DMS114 treated with DMSO at 0.1 percent for 48 hours (cell line): Measurements from ENCODE around the gene CPED1.
"Not testable (repeated sequence)": the region's sequence is repeated elsewhere in the genome, so short reads cannot be mapped to it uniquely, and the experiment has no call there.

Experiments used
- DNase-seq: peaks from one replicate; lab custom pipeline; 2025; ENCODE audit not compliant: unreplicated experiment; lab: John Stamatoyannopoulos, UW

CPED1 gene

DNA sequence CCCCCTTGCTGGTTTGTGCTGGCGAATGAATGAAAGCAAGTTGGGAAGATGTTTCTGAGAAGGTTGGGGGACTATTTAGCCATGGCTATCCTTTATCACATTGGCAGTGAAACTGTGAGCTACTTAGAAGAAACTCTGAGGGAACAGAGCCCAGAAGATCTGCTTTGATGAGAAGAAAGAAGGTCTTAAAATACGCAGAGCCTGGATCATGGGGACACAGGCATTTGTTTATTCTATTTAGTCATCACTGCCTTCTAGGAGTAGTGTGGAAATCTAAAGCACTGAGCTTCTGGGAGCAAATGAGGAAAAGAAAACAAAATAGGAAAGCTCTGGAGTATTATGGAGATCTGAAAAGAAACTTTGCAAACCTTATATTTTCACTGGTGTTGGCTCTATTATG lies 28.5 kb downstream of the CPED1 start:
- no peak for DNase-seq

DNA sequence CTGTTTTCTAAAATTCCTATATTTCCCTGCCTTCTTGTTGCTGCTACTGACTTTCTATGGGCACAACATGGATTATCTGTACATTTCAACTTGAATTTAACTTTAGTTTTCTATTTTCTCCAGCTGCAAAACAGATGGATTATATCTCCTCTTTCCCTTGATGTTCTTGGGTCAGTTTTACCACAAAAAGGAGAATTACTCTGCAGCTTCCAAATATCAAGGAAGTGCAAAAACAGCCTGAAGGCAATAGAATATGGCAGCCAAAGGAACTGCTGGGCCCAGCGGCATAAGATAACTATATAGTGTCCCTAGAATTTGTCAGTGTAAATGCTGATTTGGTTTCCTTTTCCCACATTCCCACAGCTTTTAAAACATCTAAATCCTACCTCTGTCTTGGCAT lies 29.1 kb downstream of the CPED1 start:
- DNase-seq: no peak

DNA sequence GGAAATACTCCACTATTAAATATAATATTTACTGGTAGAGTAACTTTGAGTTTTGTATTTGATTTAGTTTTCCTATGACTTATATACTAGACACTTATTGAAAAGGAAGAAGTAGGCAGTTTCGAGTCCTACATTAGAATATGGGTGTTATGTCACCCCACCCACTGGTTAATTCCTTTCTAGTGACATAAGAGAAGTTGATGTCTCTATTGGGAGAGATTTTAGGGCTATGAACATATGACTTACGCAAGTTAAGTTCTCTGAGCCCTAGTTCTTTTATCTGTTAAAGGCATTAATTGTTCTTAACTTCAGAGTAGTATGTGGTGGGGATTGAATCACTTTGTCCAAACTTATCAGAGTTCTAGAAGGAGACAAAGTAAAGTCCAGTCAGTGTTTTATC lies 30.5 kb downstream of the CPED1 start:
- no peak for DNase-seq

- no peak for DNase-seq
Observed at GRCh38 chr7:121020249-121020988, 31.9 kb downstream of the CPED1 start.

- no peak for DNase-seq
Observed at GRCh38 chr7:121020989-121021969, 32.8 kb downstream of the CPED1 start.

DNA sequence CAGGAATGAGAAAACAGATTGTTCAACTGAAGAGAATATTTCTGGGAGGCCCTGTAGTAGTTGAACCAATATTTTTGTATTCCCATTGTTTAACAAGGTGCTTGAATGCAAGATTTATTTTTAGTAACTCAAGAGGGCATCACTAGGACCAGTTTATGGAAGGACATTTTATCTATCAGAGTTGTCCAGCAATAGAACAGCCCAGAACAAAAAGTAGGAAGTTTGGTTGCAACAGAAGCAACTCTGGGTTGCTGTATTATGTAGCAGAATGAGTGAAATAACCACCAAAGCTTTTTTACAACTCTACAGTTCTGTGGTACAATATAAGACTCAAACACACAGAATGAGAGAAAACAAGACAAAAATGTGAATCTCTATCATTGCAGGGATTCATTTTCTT lies 34.7 kb downstream of the CPED1 start:
- DNase-seq: no peak

DNA sequence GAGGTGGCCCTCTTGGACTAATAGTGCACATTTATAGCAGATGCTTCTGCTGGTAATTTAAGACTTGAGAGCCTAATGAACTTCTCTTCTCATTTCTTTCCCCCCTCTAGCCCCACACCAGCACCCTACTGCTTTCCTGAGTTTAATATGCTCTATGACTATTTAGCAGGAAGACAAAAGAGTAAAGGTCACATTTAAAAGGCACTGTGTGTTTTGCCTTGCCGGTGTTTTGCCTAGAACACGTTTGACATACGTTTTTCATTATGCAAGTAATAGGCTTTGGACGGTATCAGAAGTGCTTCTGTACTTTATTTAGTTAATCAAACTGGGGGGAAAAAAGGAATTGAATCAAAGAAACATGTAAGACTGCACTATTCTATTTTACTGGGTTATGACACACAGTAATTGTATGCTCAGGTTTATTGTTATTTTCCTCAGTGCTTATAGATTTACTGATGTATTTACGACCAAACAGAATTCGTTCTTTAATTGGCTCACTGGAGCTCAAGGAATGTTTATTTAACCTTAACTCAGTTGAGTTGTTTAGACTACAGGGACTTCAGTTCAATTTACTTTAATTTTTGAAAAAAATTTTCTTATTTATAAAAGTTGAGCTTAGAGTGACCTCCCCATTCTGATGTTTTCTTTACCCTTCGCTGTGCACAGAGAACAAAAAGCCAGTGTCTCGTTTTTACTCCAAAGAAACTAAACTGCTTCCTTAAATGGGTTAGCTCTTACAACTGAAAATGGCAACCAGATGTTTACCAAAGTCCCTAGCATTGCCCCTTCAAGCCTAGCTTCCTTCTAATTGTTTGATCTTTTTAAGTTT lies 35.4 kb downstream of the CPED1 start:
- no peak for DNase-seq

DNA sequence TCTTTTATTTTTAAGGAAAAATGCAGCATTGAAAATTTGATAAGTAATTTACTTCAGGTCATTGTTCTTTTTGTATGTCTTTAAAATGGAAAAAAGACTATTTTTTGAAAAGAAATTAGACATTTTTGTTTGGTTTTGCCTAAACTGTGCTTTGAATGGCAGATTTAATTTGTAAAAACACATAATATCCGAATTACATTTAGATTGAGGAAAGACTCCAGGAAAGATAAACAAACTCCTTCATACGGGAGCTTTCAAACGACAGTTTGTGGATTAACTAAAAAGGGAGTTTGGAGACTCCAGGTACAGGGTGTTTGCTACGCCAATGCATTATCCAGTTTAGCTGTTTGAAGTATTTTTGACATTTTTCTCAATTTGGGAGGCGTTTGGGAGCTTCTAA lies 36.1 kb downstream of the CPED1 start:
- no peak for DNase-seq

- no peak for DNase-seq
Observed at GRCh38 chr7:121026159-121026558, 37.6 kb downstream of the CPED1 start.

- no peak for DNase-seq
Observed at GRCh38 chr7:121026577-121027111, 38.1 kb downstream of the CPED1 start.

DNA sequence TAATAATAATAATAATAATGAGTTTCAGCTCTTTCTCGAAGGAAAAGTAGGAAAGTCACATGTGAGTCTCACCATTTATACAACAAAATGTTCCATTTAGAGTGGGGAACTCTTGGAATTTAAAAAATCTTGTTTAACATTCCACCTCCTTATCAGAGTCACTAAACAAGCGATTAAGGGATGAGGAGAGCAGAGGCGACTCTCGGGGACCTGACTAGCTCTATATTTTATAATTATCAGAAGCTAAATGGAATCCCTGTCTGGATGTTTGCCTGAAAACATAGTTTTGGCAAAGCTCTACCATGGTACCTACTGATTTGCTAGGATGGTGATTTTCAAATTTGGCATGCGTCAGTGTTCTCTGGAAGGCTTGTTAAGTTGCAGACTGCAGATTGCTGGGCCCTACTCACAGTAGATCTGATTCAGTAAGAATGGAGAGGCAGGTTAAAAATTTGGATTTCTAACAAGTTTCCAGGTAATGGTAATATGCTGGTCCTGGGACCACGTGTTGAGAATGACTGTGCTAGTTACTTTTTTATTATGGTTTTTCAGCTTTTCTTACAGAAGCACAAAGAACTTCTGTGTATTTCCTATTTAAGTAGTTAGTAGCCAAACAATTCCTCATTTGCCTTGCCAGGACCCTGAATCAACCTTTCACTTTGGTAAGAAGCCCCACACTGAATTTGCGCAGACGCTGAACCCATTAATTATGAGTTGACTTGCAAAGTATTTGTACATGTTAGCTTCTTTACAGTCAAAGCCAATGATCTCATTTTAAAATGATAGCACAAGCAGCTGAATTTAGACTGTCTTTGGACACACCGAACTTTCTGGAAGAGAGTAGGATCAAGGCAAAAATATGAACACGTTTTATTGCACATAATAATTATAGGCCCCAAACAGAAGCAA lies 39.5 kb downstream of the CPED1 start:
- no peak for DNase-seq

GRCh38 chr7:121029302-121029701 lies 40.8 kb downstream of the CPED1 start:
- DNase-seq: no peak

GRCh38 chr7:121030308-121030707 lies 41.8 kb downstream of the CPED1 start:
- no peak for DNase-seq

DNA sequence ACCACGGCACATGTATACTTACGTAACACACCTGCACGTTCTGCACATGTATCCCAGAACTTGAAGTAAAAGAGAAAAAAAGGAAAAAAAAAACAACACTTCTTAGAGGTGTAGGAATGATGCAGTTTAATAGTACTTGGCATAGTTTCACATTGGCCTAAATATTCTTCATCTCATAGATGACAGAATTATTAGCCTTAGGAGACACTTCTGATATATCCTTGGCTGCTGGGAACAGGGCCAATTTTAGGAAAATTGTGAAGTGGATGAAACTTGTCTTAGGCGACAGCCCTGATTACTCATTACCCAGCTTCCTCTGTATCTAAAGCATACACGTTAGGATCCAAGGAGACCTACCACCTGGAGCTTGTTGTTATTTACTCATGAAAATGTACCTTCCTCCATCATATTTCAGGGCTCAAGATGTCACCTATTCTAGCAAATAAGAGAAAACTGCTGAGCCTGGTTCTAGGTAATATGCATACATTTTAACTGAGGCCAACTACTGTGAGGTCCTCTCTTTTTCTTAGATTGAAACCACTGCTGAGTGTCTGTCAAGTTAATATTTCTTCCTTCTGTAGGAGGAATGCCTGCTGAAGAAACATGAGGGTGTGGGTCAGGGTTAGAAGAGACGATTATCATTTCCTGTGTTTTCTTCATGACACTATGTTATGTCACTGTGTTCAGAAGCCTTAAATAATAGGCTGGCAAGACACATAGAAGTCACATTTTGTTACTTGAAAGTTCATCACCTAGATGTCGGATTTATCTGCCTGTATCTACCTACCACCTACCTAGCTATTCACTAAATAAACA lies 44.3 kb downstream of the CPED1 start:
- no peak for DNase-seq

DNA sequence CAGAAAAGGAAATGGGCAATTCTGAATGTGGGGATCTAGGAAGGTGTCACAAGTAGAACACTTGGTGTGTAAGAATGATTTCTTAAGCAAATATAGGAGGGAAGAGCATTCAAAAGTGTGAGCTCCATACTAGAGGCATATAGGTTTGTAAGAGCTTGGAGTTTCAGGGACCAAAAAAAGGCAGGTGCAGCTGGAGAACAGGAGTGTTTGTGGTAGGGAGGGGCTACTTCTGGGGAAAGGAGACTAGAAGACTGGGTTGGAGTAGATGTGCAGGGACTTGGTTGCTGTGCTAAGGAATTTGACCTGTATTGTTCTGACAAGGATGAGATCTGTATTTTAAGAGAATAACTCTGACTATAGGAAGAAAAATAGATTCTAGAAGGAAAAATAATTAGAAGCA lies 46.4 kb downstream of the CPED1 start:
- DNase-seq: no peak

DNA sequence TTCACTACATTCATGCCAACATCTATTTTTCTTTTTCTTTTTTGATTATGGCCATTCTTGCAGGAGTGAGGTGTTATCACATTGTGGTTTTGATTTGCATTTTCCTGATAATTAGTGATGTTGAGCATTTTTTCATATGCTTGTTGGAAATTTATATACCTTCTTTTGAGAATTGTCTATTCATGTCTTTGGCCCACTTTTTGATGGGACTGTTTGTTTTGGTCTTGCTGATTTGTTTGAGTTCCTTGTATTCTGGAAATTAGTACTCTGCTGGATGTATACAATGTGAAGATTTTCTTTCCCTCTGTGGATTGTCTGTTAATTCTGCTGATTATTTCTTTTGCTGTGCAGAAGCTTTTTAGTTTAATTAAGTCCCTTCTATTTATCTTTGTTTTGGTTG lies 48.3 kb downstream of the CPED1 start:
- not testable (repeated sequence) for DNase-seq

DNA sequence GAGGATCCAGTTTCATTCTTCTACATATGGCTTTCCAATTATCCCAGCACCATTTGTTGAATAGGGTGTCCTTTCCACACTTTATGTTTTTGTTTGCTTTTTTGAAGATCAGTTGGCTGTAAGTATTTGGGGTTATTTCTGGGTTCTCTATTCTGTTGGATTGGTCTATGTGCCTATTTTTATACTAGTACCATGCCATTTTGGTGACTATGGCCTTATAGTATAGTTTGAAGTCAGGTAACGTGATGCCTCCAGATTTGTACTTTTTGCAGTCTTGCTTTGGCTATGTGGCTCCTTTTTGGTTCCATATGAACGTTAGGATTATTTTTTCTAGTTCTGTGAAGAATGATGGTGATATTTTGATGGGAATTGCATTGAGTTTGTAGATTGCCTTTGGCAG lies 48.8 kb downstream of the CPED1 start:
- not testable (repeated sequence) for DNase-seq

DNA sequence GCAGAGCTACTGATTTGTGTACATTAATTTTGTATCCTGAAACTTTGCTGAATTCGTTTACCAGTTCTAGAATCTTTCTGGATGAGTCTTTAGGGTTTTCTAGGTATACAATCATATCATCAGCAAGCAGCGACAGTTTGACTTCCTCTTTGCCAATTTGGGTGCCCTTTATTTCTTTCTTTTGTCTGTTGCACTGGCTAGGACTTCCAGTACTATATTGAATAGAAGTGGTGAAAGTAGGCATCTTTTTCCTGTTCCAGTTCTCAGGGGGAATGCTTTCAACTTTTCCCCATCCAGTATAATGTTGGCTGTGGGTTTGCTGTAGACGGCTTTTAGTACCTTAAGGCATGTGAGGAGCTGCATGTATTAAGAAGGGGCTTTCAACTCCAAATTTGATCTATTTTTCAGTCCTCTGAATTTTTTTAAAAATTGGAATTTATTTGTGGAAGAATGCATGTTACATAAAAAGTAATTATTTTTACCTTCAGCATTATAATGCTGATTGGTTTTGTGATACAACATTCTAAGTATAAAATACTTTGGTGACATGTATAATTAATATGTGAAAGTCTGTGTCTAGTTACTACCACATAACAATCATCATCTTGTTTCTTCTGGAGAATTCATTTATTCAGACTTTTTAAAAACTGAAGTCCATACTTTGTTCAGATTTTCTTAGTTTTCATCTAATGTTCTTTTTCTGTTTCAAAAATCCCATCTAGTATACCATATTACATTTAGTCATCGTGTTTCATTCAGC lies 49.6 kb downstream of the CPED1 start:
- DNase-seq: no peak
